Occipital lobe (tissue), 2 donors: ENCODE results near the gene AP1S1. TPM values are rescaled to one million over a fixed set of nuclear protein-coding genes. Genes with fewer than 3 reads are reported as not detected.

Experiments
- DNase-seq: peaks from one replicate; lab custom pipeline; 2025; lab: John Stamatoyannopoulos, UW
- total RNA-seq: library from RNA; depleted of rRNA; stranded (reverse); fragments of >200 nt; gene quantifications from one replicate; pipeline ENCODE4 v1.2.3, GENCODE V29; 2014

Gene AP1S1
- total RNA-seq, 1 donor from 2014 or later = 93.4 TPM

DNA sequence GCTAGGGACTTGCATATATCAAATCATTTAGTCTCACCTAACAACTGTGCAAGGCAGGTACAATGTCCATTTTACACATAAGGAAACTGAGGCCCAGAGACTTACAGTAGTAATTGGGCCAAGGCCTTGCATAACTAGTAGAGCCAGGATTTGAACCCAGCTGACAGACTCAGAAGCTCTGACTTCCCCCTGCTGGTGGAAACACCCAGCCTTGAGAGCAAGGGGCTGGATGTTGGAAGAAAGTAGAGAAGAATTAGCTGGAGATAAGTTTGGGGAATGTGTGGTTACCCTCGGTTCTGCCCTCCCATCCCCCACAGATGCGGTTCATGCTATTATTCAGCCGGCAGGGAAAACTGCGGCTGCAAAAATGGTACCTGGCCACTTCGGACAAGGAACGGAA lies 2.0 kb downstream of the AP1S1 start:
- DNase-seq = no peak

- DNase-seq = no peak
Measured at GRCh38 chr7:101156866-101157589, 2.8 kb downstream of the AP1S1 start.

DNA sequence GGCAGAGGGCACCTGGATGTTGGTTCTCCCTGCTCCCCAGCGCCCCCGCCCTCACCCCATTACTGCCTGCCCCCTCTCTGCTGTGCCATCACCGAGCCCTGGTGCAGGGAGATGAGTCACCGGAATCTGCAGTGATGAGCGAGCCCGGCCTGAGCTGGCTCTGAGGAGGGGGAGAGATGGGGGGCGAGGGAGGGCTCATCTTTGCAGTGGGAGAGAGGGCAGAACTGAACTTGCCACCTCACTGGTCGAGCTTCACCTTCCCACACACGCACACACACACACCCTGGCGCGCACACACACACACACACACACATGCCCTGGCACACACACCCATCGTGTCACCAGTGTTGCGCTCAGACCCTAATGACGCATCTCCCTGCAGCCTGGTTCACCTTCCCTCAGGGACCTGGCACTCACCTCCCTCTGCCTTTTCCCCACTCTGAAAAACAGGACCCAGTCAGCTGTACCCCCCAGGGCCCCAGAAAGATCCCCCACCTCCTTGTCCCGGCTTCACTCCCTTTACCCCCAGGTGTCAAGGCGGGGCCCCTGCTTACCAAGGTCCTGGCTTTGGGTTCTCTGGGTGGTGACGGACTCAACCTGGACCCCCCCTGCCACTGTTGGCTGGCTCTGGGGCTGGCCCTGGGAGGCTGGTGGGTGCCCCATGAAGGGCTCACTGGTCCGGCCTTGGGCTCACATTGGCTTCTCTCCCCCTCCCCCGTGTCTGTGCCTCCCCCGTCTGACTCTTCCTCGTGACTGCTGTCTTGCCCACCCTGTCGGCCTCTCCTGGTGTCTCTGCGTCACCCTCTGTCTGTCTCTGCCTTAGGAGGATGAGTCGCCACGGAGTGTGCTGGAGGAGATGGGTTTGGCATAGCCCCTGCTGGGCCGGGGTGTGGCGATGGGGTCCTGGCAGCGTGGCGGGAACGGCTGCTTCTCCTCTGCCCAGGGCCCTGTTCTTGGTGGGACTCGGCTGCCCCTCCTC lies 5.7 kb downstream of the AP1S1 start:
- DNase-seq = peak; percentile 37

- DNase-seq = no peak
Measured at GRCh38 chr7:101160910-101161309, 6.6 kb downstream of the AP1S1 start.

- DNase-seq = no peak
Measured at GRCh38 chr7:101161692-101162471, 7.6 kb downstream of the AP1S1 start.

GRCh38 chr7:101162551-101163278 lies 8.4 kb downstream of the AP1S1 start:
- DNase-seq = peak; percentile 26

- DNase-seq = peak; percentile 29
Measured at GRCh38 chr7:101163279-101164070, 9.2 kb downstream of the AP1S1 start.

- DNase-seq = no peak
Measured at GRCh38 chr7:101164071-101164840, 10.0 kb downstream of the AP1S1 start.

DNA sequence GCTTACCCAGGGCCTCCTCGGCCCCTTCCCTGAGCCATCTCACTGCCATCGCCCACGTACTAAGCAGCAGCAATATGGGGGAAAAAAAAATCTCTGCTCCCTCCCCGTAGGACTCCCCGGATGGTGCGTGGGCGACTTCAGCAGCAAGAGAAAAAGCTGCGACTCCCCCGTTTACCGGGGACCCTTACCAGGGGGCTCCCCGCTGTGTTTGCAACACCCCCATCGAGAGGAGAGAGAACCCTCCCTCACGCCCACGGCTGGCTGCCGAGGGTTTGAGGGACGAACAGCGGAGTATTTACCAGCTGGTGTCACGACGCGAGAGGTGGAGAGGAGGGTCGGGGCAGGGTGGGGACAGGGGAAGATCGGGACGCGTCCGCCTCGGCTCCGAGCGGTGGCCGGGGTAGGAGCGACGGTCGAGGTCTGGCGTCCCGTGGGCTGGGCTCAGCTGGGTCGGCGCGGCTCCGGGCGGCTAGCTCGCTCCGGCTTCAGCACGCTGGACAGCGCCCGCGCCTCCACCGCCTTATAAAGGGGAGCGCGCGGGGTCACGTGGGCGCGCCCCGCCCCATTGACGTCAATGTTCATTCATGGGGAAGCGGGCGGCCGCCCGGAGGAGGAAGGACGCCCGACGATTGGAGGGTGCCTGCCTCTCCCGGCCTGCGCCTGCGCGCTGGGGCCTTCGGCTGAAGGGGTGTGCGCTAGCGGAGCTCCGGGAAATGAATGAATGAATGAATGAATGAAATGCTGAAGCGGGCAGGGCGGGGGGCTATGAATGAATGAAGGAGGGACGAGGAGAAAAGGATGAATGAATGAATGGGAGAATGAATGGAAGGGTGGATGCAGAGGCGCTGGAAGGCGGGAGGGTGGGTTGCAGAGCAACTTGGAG lies 11.0 kb downstream of the AP1S1 start, which contains the start of gene VGF:
Gene VGF (minus strand): TSS at position 495 of the 883 bp plus-strand sequence. CDS start 726 bp downstream, outside the sequence.
- DNase-seq = peak; percentile 85

DNA sequence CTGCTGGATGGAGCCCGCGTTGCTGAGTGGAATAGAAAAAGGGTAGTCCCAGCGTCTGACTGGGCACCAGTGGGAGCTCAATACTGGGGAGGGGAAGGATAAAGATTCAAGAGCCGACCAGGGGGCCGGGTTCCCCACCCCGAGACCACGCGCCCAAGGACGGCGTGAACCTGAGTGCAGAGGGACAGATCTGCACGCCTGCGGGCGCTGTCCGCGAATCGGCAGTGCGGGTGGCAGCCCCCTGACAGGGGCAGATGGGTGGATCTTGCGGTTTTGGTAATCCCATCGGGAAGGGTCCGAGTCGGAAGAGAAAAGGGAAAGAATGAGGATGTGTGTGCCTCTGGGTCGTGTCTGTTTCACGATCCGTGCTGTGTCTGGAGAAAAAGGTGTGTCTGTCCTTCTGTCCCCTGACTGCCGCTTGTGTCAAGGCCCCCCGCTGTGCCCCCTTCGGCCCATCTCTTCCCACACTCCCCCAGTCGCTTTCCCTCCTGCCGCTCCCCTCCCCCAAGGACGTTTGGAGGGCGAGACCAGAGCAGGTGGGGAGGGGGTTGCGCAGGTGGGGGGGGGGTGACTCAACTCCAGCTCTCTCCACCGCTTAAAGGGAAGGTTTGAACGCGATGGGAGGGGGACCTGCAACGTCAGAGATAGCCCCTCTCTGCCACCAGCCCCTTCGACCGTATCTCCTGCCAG lies 11.8 kb downstream of the AP1S1 start:
- no peak for DNase-seq

GRCh38 chr7:101166648-101166908 lies 12.3 kb downstream of the AP1S1 start:
- no peak for DNase-seq

DNA sequence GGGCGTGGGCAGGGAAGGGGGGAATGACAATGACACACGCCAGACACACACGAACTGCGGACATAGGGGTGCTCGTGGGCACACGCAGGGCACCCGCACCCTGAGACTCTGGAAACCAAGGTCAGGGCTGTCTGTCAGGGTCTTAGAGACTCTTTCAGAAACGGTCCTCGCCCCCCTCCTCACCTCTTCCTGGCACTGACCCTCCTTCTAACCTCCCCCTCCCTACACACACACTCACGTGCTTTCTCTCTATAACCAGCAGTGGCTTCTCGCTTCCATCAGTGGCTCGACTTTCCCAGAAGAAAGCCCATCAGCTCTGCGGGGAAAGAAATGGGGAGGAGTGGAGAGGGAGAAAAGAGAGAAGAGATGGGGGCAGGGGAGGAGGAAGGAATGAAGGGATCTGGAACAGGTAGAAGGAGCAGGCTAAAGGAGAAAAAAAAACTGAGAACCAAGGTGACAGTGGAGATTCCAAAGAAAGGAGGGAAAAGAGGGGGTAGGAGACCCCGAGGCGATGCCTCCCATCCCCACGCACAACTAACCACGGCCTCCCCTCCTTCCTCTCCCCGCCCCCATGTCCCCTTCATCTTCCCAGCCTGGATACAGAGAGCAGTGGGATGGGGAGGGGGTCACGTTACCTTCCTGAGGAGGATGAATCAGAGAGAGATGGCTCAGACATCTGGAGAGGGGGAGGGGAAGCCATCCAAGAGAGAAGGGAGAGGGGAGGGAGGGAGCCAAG lies 12.8 kb downstream of the AP1S1 start:
- DNase-seq = no peak

DNA sequence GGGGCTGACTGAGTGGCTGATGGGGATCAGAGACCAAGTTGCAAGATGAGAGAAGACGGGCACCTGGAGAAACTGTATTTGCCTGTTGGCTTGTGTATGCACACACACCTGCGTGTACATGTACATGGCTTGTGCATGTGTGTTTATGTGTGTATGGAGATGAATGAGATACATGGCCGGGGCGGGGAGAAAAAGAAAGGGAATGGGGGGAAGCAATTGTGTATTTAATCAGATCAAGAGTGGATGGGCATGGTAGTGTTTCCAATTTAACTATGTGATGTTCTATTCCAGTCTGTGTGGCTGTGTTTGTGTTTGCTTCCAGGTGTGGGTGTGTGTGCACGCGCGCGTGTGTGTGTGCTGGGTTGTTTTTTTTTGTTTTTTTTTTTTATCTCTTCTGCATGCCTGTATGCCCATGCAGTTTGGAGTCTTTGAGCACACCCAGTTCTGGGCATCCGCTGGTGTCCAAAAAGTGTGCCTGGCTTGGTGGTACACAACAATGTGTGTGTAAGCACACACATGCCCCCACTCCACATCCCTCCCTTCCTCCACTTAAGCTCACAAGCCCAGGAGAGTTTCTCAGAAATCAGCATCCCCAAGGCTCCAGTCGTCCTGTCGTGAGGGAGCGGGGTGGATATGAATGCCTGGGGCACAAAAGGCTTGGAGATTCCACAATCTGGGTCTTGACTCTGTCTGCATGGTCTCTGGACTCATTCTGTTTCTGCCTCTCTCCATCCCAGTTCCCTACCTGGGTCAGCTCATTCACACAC lies 13.6 kb downstream of the AP1S1 start:
- DNase-seq = no peak

DNA sequence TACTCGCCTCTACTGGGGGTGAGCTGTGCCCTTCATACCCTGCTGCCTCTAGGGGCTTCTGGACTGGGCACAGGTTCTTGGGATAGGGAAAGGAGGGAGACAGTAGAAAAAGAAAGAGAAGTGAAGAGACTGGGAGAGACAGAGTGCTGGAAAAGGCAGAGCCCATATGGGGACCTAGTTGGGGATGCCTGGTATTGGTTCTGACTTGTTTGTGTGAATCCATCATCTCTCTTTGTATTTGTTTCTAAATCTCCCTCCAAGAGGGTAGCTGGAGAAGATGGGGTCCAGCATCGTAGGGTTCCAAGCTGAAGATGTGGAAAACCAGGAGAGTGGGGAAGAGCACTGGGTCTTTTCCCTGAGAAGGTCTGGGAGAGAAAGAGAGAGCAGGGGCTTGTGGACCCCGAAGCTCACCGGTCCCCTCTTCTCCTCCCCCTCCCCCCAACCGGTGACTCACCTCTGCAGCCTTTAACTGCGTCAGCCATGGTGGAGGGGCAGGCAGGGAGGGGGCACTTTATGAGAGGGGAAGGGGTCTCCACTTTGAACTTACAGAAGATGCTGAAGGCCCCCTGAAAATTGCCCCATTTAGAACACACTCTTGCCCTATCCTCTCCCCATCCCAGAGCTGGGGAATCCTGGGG lies 14.3 kb downstream of the AP1S1 start:
- DNase-seq = no peak

DNA sequence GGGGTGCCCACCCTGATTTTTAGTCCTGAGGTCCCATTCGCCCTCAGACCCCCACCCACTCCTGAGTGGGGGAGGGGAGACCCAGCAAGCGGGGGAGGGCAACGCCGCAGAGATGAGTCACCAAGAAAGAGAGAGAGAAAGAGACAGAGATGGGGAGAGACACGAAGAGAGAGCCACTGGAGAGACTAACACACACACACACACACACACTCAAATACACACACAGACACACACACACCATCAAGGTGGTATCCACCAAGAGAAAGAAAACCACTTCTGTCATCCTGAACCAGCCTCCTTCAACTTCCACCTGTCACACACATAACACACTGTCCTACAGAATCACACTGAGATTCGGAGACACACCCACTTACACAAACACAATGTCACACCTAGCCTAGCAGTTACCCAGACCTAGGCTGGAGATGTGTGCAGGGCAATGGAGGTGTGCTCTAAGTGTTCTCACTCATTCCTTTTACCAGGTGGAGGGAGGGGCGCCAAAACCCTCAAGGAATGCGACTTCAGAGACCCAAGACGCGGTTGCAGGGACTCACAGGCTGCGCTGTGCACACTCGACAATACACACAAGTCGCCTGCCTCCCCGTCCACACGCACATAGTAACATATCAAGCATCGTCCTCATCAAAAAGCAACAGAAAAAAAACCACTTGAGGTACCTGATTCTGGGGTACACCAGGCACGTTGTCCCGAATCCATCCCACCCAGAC lies 15.0 kb downstream of the AP1S1 start:
- no peak for DNase-seq
